GM18868 (cell line): ENCODE measurements around the gene PRG2.
"Not testable (repeated sequence)": the region's sequence is repeated elsewhere in the genome, so short reads cannot be mapped to it uniquely, and the experiment has no call there.

ENCODE experiments used
- ATAC-seq: cut with Tn5 transposase; IDR thresholded peaks from one replicate; pipeline ENCODE4 v1.9.1; 2021; ENCODE audit warnings: mild to moderate bottlenecking, moderate library complexity; ENCODE audit not compliant: unreplicated experiment

The PRG2 gene

GRCh38 chr11:57370251-57370650, 20.2 kb downstream of the PRG2 start:
- ATAC-seq = no peak

- no peak for ATAC-seq
Observed at GRCh38 chr11:57368845-57369232, 21.6 kb downstream of the PRG2 start.

GRCh38 chr11:57368106-57368844, 22.2 kb downstream of the PRG2 start:
- no peak for ATAC-seq

GRCh38 chr11:57364851-57365660, 25.4 kb downstream of the PRG2 start:
- ATAC-seq = no peak

GRCh38 chr11:57363131-57364080, 27.0 kb downstream of the PRG2 start:
- ATAC-seq = no peak

- no peak for ATAC-seq
Observed at GRCh38 chr11:57361926-57362325, 28.5 kb downstream of the PRG2 start.

GRCh38 chr11:57361420-57361819, 29.0 kb downstream of the PRG2 start:
- not testable (repeated sequence) for ATAC-seq

GRCh38 chr11:57360991-57361390, 29.5 kb downstream of the PRG2 start:
- ATAC-seq = no peak

- no peak for ATAC-seq
Observed at GRCh38 chr11:57359896-57360690, 30.4 kb downstream of the PRG2 start.

- ATAC-seq = no peak
Observed at GRCh38 chr11:57359396-57359795, 31.1 kb downstream of the PRG2 start.

- no peak for ATAC-seq
Observed at GRCh38 chr11:57358991-57359390, 31.5 kb downstream of the PRG2 start.

GRCh38 chr11:57358543-57358961, 31.9 kb downstream of the PRG2 start:
- no peak for ATAC-seq

- no peak for ATAC-seq
Observed at GRCh38 chr11:57357856-57358255, 32.6 kb downstream of the PRG2 start.

GRCh38 chr11:57357310-57357709, 33.1 kb downstream of the PRG2 start:
- ATAC-seq = no peak

GRCh38 chr11:57356268-57356667, 34.2 kb downstream of the PRG2 start:
- no peak for ATAC-seq

GRCh38 chr11:57354699-57355098, 35.8 kb downstream of the PRG2 start:
- ATAC-seq = no peak

GRCh38 chr11:57353852-57354251, 36.6 kb downstream of the PRG2 start:
- ATAC-seq = no peak

- no peak for ATAC-seq
Observed at GRCh38 chr11:57353446-57353845, 37.0 kb downstream of the PRG2 start.

- ATAC-seq = no peak
Observed at GRCh38 chr11:57353036-57353435, 37.4 kb downstream of the PRG2 start.
